Mesendoderm (in vitro differentiated cells): Measurements from ENCODE around the gene CYP26A1.
A peak's percentile ranks its signal among the peaks of the same experiment; 100 is the strongest.

Source experiments
- DNase-seq: peaks from one replicate; pipeline ENCODE4 v3.0.0; 2013
- H2AK5ac ChIP-seq: 2 replicates; pipeline ENCODE4 v1.6.1; 2013; ENCODE audit warnings: low read length, inconsistent platforms
- H2BK120ac ChIP-seq: 2 replicates; pipeline ENCODE4 v1.6.1; 2013; ENCODE audit warnings: low read depth, mild to moderate bottlenecking, low read length, moderate library complexity, mixed read lengths
- H2BK15ac ChIP-seq: replicated peaks from 2 replicates; pipeline ENCODE4 v1.6.1; 2013; ENCODE audit warnings: low read depth, mild to moderate bottlenecking, moderate library complexity
- H2BK5ac ChIP-seq: 2 replicates; pipeline ENCODE4 v1.6.1; 2013; ENCODE audit warnings: low read length, inconsistent platforms
- H3K18ac ChIP-seq: 2 replicates; pipeline ENCODE4 v1.6.1; 2013; ENCODE audit warnings: mild to moderate bottlenecking, low read length, mixed read lengths
- H3K23ac ChIP-seq: one replicate; pipeline ENCODE4 v1.6.1; 2013; ENCODE audit warnings: low read length
- H3K27ac ChIP-seq: 2 replicates; pipeline ENCODE4 v1.5.1; 2013; ENCODE audit warnings: low read depth, mild to moderate bottlenecking, inconsistent platforms, low read length, moderate library complexity
- H3K27me3 ChIP-seq: 2 replicates; pipeline ENCODE4 v1.6.1; 2013; ENCODE audit warnings: low read length, control low read depth, mild to moderate bottlenecking, inconsistent platforms; ENCODE audit not compliant: insufficient read depth, poor library complexity
- H3K36me3 ChIP-seq: 2 replicates; pipeline ENCODE4 v1.6.1; 2013; ENCODE audit warnings: low read length, inconsistent platforms; ENCODE audit not compliant: control insufficient read depth, insufficient read depth
- H3K4ac ChIP-seq: one replicate; pipeline ENCODE4 v1.6.1; 2013; ENCODE audit warnings: low read depth, mild to moderate bottlenecking, low read length, moderate library complexity
- H3K4me1 ChIP-seq: 2 replicates; pipeline ENCODE4 v1.6.1; 2013; ENCODE audit warnings: low read depth, low read length, inconsistent platforms; ENCODE audit not compliant: control insufficient read depth
- H3K4me2 ChIP-seq: 2 replicates; pipeline ENCODE4 v1.6.1; 2013; ENCODE audit warnings: low read length
- H3K4me3 ChIP-seq: 2 replicates; pipeline ENCODE4 v1.5.1; 2013; ENCODE audit warnings: mild to moderate bottlenecking, low read length
- H3K56ac ChIP-seq: one replicate; pipeline ENCODE4 v1.6.1; 2013; ENCODE audit warnings: low read length
- H3K79me1 ChIP-seq: 2 replicates; pipeline ENCODE4 v1.6.1; 2013; ENCODE audit warnings: low read length, inconsistent platforms
- H3K79me2 ChIP-seq: 2 replicates; pipeline ENCODE4 v1.6.1; 2013; ENCODE audit warnings: mild to moderate bottlenecking, low read length; ENCODE audit not compliant: control insufficient read depth, insufficient read depth
- H3K9ac ChIP-seq: 2 replicates; pipeline ENCODE4 v1.6.1; 2013; ENCODE audit warnings: low read length, inconsistent platforms
- H4K5ac ChIP-seq: one replicate; pipeline ENCODE4 v1.6.1; 2013; ENCODE audit warnings: low read length
- H4K8ac ChIP-seq: one replicate; pipeline ENCODE4 v1.6.1; 2013; ENCODE audit warnings: low read depth, mild to moderate bottlenecking, control low read depth, low read length, moderate library complexity
- WGBS: extraction: QIAGEN DNeasy Blood & Tissue Kit; methylation state at CpG from one replicate; pipeline ENCODE4 v1.1.7; 2013; ENCODE audit warnings: low lambda C conversion rate, missing lambda C conversion rate; ENCODE audit not compliant: insufficient coverage; ENCODE audit errors: extremely low coverage; 5-methylcytosine and 5-hydroxymethylcytosine counted together

CYP26A1 gene

GRCh38 chr10:93081318-93081717 lies 7.6 kb downstream of the CYP26A1 start:
- no peak overlapping the region for H3K4me2 ChIP-seq
- DNase-seq = no peak
- H4K5ac ChIP-seq = no peak overlapping the region
- no peaks in the 10 kb centered on the region for H3K36me3 ChIP-seq
- H3K4me1 ChIP-seq = no peaks in the 10 kb centered on the region
- no peak overlapping the region for H3K4me3 ChIP-seq
- H3K27ac ChIP-seq = no peak overlapping the region
- peak overlapping the region; percentile 70 for H3K4ac ChIP-seq
- H3K27me3 ChIP-seq = no peaks in the 10 kb centered on the region
- no CpG with 5 or more reads among the region's 3 CpGs for WGBS
- H3K79me1 ChIP-seq = no peaks in the 10 kb centered on the region
- H2BK15ac ChIP-seq = no peak overlapping the region
- H3K9ac ChIP-seq = no peak overlapping the region
- peak overlapping the region; percentile 7 for H2BK120ac ChIP-seq
- H2BK5ac ChIP-seq = peak overlapping the region; percentile 9
- H3K79me2 ChIP-seq = no peaks in the 10 kb centered on the region
- H2AK5ac ChIP-seq = peak overlapping the region; percentile 2
- no peak overlapping the region for H3K23ac ChIP-seq
- H3K56ac ChIP-seq = peak overlapping the region; percentile 68
- no peak overlapping the region for H4K8ac ChIP-seq
- peak overlapping the region; percentile 55 for H3K18ac ChIP-seq

- Histone ChIP-seq H3K27ac (no peak overlapping the region), H3K27me3 (no peaks in the 10 kb centered on the region), H2BK5ac (peak overlapping the region; percentile 10), H3K4ac (peak overlapping the region; percentile 73), H3K79me1 (no peaks in the 10 kb centered on the region), H3K4me3 (no peak overlapping the region), H3K9ac (no peak overlapping the region), H3K18ac (peak overlapping the region; percentile 55), H3K23ac (no peak overlapping the region), H2AK5ac (peak overlapping the region; percentile 74), H2BK15ac (no peak overlapping the region), H3K4me2 (no peak overlapping the region), H3K4me1 (no peaks in the 10 kb centered on the region), H2BK120ac (peak overlapping the region; percentile 7), H3K56ac (peak overlapping the region; percentile 43), H4K5ac (no peak overlapping the region), H3K36me3 (no peaks in the 10 kb centered on the region), H3K79me2 (no peaks in the 10 kb centered on the region), H4K8ac (no peak overlapping the region)
- WGBS = no CpG with 5 or more reads among the region's 10 CpGs
- no peak for DNase-seq
These were observed 8.1 kb downstream of the CYP26A1 start for GRCh38 chr10:93081834-93082233.

GRCh38 chr10:93083743-93084539 lies 10.2 kb downstream of the CYP26A1 start:
- Histone ChIP-seq H2BK15ac (no peak overlapping the region), H2AK5ac (no peak overlapping the region), H3K27me3 (no peaks in the 10 kb centered on the region), H3K18ac (no peak overlapping the region), H3K79me1 (no peaks in the 10 kb centered on the region), H3K9ac (no peak overlapping the region), H3K27ac (no peak overlapping the region), H4K5ac (no peak overlapping the region), H3K4ac (no peak overlapping the region), H3K4me1 (peaks cover 4% of the 10 kb centered on the region), H3K79me2 (no peaks in the 10 kb centered on the region), H3K56ac (no peak overlapping the region), H2BK5ac (no peak overlapping the region), H3K4me2 (no peak overlapping the region), H4K8ac (no peak overlapping the region), H3K23ac (no peak overlapping the region), H2BK120ac (no peak overlapping the region), H3K4me3 (no peak overlapping the region), H3K36me3 (no peaks in the 10 kb centered on the region)
- DNase-seq = no peak
- WGBS = no CpG with 5 or more reads among the region's 7 CpGs

GRCh38 chr10:93085272-93085859 lies 11.7 kb downstream of the CYP26A1 start:
- peak overlapping the region; percentile 25 for H3K18ac ChIP-seq
- no peaks in the 10 kb centered on the region for H3K79me1 ChIP-seq
- H3K36me3 ChIP-seq = no peaks in the 10 kb centered on the region
- no peak overlapping the region for H3K23ac ChIP-seq
- peak overlapping the region; percentile 26 for H3K56ac ChIP-seq
- H3K4me3 ChIP-seq = no peak overlapping the region
- H4K8ac ChIP-seq = no peak overlapping the region
- no peak for DNase-seq
- H2BK15ac ChIP-seq = no peak overlapping the region
- no peaks in the 10 kb centered on the region for H3K79me2 ChIP-seq
- peaks cover 4% of the 10 kb centered on the region for H3K4me1 ChIP-seq
- H3K27me3 ChIP-seq = no peaks in the 10 kb centered on the region
- no CpG with 5 or more reads among the region's 4 CpGs for WGBS
- H4K5ac ChIP-seq = no peak overlapping the region
- no peak overlapping the region for H2BK120ac ChIP-seq
- H3K27ac ChIP-seq = no peak overlapping the region
- H2BK5ac ChIP-seq = no peak overlapping the region
- no peak overlapping the region for H3K9ac ChIP-seq
- H3K4me2 ChIP-seq = no peak overlapping the region
- H2AK5ac ChIP-seq = peak overlapping the region; percentile 8
- H3K4ac ChIP-seq = no peak overlapping the region

GRCh38 chr10:93086289-93086688 lies 12.6 kb downstream of the CYP26A1 start:
- H3K79me2 ChIP-seq = no peaks in the 10 kb centered on the region
- no peak overlapping the region for H2BK120ac ChIP-seq
- H3K36me3 ChIP-seq = no peaks in the 10 kb centered on the region
- H3K23ac ChIP-seq = no peak overlapping the region
- no peak overlapping the region for H3K4me3 ChIP-seq
- H3K4ac ChIP-seq = no peak overlapping the region
- DNase-seq = no peak
- H3K27me3 ChIP-seq = no peaks in the 10 kb centered on the region
- peaks cover 4% of the 10 kb centered on the region for H3K4me1 ChIP-seq
- H4K5ac ChIP-seq = no peak overlapping the region
- H3K9ac ChIP-seq = no peak overlapping the region
- no peak overlapping the region for H2BK5ac ChIP-seq
- WGBS = no CpG with 5 or more reads among the region's 6 CpGs
- no peak overlapping the region for H3K18ac ChIP-seq
- no peak overlapping the region for H2AK5ac ChIP-seq
- H4K8ac ChIP-seq = no peak overlapping the region
- no peaks in the 10 kb centered on the region for H3K79me1 ChIP-seq
- H3K27ac ChIP-seq = no peak overlapping the region
- no peak overlapping the region for H2BK15ac ChIP-seq
- H3K56ac ChIP-seq = no peak overlapping the region
- no peak overlapping the region for H3K4me2 ChIP-seq
